HG03565 (cell line): ENCODE measurements around the gene TYR.
"Not testable (repeated sequence)": the region's sequence is repeated elsewhere in the genome, so short reads cannot be mapped to it uniquely, and the experiment has no call there.

Experiments
- ATAC-seq: cut with Tn5 transposase; IDR thresholded peaks from one replicate; pipeline ENCODE4 v1.9.1; 2021; ENCODE audit warnings: mild to moderate bottlenecking, moderate library complexity; ENCODE audit not compliant: unreplicated experiment

Gene TYR

DNA sequence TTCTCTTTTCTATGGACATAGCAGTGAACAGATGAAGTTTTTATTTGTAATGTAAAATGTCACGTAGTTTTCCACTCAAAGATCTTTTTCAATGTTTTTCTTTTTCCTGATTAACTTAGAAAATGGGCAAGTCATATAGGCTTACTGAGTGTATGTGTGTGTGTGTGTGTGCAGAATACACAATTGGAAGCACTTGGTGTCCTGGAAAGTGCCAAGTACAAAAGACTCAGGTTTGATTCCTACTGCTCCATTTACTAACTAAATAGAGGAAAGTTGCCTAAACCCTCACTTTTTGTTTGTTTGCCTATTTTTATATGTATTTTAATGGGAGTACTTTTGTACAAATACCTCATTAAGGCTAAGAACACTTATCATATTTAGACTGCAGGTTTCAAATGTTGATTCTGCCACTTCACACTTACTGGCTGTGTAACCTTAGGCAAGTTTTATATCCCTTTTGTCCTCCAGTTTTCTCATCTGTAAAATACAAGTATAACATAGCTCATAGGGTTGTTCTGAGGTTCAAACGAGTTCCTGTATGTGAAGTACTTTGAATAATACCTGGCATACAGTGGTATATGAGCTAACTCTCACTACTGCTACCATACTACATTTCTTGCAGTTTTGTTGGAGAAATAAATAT is 90.1 kb downstream of the TYR start:
- ATAC-seq, result no peak

DNA sequence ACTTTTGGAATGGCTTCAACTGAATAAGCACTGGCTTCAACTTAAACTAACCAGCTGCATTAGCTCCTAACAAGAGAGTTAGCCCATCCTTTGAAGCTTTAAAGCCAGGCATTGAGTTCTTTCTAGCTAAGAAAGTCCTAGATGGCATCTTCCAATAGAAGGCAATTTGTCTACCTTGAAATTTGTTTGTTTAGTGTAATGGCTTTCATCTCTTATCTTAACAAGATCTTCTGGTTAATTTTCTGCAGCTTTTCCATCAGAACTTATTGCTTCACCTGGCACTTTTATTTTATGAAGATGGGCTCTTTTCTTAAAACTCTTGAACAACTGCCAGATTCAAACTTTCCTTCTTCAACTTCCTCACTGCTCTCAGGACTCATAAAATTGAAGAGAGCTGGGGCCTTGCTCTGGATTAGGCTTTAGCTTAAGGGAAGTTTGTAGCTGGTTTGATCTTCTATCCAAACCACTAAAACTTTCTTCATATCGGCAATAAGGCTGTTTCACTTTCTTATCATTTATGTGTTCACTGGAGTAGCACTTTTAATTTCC is 94.9 kb downstream of the TYR start:
- ATAC-seq, result not testable (repeated sequence)

DNA sequence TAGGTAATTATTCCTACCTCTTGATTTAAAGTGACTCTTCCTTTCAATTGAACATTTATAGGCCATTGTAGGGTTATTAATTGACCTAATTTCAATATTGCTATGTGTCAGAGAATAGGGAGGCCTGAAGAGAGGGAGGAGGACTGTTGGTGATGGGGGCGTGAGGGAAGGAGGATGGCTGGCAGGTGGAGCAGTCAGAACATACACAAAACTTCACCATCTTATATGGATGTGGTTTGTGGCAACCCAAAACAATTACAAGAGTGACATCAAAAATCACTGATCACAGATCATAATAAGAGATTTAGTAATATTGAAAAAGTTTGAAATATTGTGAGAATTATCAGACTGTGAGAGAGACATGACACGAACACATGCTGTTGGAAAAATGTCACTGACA is 95.5 kb downstream of the TYR start:
- ATAC-seq, result not testable (repeated sequence)

DNA sequence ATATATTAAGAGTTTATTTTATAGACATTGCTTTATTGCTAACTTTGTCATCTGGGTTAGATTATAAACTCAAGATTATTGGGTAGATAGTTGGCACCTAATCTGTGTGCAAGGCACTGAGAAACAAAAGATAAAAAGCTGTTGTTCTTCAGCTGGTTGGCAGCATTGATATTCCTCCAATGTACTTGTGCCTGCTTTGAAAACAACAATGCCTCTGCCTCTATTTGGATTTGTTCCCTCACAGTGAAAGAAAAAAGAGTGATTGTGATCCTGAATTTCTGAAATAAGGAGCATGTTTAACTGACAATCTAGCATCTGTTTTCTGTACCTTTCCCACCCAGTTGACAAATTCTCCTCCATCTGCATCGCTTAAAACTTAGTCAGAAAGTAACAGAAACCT is 98.3 kb downstream of the TYR start:
- no peak for ATAC-seq

DNA sequence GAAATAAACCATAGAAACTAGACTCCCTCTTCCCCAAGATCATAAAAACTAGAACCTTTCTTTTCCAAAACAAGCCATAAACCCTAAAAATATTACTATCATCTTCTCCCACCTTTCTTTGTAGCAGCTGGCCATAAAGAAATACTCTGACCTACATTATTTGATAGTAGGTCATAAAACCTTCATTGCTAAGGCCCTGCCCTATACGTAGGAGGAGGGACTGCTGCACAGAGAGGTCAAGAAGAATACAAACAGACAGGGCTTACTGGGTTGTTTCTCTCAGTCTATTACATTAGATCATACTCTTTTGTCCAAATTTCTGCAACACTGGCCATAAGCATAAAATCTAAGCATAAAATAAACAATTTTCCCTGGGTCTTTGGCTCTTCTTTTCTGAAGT is 101.5 kb downstream of the TYR start:
- no peak for ATAC-seq

DNA sequence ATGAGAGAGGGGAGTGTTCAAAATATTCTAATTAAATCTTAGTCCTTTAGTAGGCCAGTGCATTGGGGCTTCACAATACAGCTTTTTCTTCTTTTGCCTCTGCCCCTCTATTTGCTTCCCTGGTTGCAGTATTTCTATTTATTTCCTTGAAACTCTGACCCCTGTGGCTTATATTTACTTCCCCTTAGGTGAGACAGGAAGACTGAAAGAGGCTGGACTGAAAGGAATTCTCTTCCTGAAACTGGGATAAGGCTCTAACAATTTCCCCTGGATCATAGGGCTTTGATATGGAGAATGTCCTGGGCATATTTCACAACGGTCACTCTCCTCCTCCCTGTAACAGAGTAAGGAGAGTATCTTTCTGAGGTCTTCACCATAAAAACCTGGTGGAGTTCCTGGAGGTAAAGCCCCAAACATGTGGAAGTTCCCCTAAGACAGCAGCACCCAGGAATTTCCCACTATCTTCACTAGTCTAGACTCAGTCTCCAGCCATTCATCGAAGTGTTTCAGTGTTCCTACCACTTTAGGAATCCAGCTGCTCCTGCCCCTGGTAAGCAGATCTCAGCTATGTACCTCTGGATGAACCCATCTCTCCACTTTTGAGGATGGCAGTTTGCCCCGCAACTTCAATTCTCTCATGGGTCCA is 103.5 kb downstream of the TYR start:
- not testable (repeated sequence) for ATAC-seq

DNA sequence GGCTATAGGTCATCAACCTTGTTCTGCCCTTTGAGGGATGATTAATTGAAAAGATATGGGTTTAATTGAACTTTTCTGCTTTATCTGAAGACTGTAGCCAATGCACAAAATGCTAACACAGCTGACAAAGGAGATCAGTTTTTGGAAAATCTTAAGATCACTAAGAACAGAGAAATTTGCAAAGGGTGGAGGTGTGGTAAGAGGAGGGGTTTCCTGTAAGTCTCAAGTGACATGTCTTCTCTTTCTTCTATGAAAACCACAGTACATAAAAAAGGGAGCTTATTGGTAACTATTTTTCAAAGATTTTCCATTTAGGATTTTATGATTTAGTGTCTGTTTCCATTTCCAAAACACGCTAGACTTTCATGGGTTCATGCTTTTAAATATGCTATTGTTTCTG is 108.9 kb downstream of the TYR start:
- ATAC-seq, result not testable (repeated sequence)

DNA sequence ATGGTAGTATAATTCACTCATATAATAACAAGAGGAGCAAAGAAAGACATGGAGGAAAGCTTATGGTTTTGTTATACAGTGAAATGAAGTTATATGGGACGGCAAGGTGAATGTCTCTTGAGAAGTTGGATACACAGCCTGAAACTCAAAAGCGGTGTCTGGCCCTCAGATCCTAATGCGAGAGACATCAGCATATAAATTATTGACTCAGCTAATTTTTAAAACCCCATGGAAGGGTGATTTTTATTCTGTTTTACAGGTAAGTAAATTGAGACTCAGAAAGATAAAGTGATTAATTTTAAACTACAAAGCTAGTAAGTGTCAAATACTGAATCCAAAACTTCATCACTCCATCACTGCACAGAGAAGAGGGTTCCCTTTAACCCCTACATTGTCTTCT is 110.3 kb downstream of the TYR start:
- not testable (repeated sequence) for ATAC-seq

DNA sequence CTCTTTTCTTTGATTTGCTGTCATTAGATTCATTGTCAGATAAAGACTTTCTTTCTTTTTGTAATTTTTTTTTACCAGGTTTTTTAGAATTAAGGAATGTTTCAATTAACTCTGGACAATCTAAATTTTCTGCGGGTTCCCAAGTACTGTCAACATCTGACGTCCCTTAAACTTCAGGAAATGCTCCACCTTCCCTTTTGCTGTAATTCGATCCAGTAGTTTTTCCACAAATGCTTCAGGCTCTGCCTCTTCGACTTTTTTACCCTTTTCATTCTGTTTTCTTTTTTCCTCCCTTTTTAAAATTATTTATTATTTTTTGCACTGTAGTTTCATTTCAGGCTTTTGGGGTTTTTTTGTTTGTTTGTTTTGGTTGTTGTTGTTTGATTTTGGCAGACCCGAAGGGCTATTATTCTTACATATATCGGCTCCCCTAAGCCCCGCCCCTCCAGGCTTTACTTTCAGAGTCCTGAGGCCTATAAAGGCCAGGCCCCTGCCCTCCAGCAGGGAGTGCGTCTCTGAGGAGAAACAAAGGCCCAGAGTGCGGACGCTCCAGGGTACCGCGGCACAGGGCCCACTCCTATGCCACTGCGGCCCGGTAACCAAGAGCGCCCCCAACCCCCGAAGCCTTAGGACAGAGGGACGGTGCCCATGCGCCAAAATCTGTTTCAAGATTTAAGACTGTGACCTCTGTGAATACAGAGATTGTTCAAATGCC is 116.4 kb downstream of the TYR start:
- no peak for ATAC-seq

DNA sequence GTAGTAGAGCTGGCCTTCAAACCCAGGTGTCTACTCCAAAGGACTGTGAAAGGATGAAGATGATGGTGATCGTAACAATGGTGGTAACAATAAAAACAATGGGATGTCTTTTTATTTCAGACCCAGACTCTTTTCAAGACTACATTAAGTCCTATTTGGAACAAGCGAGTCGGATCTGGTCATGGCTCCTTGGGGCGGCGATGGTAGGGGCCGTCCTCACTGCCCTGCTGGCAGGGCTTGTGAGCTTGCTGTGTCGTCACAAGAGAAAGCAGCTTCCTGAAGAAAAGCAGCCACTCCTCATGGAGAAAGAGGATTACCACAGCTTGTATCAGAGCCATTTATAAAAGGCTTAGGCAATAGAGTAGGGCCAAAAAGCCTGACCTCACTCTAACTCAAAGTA is 117.3 kb downstream of the TYR start:
- not testable (repeated sequence) for ATAC-seq

DNA sequence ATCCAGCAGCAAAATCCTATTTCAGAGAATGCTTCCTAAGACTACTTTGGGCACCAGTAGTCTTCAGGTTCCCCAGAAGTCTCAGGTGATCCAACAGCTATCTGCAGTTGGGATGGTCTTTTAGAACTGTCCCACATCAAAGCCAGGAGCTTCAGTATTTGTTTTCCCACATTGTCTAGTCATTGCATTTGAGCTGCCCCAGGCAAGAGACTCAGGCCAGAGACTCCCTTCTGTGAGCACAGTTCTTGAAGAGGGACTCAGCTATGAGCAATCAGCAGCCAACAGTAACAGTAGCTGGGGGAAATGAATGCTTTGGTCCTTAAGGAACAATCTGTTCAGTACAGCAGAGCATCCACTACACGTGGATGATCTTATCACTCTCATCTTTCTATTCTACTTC is 125.4 kb downstream of the TYR start:
- not testable (repeated sequence) for ATAC-seq

DNA sequence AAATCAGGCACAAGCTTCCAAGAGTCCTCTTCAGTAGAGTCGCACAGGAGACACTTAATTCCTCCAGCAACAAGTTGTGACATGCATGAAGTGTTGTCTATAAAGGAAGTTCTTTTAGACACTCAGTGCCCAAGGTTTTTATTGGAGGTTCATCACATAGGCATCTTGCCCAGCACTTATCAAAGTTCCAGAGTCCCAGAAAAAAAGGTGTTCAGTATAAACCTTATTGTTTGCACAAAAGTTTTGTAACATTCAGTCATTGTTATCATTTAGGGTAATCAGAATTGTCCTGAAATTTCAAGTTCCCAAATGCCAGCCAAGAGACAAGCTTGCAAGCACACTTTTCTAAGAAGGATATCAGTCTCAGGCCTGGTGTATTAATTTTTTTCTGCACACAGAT is 130.6 kb downstream of the TYR start:
- not testable (repeated sequence) for ATAC-seq

DNA sequence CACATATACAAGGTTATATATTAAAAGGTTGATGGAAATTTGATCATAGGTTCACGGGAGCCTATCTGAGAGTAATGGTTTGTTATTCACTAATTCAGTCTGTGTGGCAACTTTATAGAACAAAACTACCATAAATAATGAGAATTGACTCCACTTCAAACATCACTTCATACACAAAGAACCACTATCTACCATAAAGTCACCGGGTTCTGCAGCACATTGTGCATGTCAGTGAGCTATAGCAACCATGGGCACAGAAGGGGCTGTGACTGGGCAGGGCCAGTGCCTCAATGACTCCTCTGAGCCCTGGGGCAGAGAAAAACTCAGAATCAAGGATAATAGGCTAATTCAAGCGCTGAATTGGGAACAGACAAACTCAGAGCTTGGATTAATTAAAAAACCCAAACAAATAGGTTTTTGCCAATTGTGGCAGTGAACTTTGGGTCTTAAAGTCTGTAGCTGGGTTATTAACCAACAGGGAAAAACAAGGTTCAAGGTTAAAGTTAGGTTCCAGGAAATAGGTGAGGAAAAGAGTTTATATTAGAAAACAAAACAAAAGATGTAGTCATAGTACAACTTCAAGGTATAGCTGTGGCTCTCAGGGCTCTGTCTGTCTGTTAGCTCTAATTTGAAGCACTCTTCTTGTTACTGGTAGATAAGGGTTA is 131.8 kb downstream of the TYR start:
- not testable (repeated sequence) for ATAC-seq

DNA sequence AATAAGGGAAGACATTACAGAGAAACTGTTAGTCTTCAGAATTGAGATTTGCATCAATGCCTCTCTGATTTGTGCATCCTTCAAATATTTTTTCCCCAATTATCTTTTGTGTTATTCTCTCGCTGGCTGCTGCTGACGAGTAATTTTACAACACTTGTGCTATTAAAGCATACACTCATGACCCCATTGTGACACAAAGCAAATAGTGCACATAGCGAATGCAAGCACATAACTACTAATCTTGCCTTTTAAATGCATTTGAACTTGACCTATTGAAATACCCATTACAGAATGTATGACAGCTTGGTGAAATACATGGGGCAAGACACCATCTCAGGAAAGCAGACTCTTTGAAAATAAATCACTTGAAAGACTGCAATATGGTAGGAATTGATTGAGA is 132.9 kb downstream of the TYR start:
- ATAC-seq, result not testable (repeated sequence)

DNA sequence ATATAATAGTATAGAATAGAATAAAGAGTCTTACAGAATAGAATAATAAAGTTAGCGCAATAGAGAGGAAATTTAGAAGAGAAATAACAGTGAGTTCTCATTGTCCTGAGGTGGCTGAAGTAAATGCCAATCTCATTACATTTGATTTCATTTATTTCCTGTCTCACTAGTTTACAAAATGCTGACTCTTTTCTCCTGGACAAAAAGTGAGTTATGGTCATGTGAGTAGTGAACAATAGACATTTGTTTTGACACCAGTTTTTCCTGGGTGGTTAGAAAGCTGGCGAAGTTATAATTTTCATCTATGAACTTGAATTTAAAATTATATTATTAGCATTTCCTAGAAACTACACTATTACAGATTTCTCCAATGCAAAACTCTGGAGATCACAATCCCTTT is 143.7 kb downstream of the TYR start:
- no peak for ATAC-seq

DNA sequence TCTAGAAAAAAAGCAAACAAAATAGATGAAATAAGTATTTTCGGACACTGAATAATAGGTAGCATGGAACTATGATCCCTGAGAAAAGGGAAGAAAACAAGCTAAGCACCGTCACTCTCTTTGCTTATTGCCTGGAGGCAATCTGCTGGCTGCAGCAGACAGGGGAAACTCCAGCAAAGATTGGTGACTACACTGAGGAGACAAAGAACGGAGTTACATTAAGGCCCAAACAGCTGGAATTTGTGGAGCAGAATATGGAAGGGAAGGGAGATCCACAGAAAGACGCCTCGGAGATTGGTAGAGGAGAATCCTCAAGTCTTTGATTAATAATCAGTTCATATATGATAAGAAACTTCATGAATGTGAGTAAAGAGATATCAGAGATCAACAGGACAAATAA is 150.2 kb downstream of the TYR start:
- ATAC-seq, result no peak

DNA sequence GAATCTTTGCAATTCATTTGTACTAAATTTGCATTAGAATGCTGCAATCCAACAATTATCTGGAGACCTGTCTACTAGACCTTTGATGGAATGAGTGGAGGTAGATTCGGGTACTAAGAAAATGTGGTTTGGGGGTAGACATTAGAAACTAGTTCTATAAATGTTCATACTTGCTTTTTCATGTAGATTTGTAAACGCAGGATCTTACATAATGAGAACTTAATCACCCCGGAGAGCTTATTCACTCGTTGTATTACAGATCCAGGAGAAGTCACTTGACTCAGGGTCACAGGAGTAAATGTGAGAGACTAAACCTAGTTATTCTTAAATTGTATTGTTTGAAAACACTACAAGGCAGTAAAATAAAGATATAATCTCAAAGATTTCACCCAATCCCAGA is 154.3 kb downstream of the TYR start:
- not testable (repeated sequence) for ATAC-seq

DNA sequence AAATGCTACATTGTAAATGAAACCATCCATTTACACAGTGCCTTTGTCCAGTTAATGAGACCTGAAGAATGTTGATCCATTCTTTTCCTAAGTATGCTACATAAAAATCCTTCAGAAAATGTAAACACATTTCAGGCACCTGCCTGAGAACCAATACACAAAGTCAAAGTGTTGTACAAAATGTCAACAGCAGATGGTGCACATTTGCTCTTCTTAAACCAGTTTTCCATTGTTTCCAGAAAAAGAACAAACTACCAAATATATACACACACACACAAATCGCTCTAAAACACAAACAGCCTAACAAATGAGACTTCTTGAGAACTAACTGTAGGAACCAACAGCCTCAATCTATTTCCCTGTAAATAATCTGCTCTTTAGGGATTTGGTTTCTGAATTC is 156.0 kb downstream of the TYR start:
- not testable (repeated sequence) for ATAC-seq

DNA sequence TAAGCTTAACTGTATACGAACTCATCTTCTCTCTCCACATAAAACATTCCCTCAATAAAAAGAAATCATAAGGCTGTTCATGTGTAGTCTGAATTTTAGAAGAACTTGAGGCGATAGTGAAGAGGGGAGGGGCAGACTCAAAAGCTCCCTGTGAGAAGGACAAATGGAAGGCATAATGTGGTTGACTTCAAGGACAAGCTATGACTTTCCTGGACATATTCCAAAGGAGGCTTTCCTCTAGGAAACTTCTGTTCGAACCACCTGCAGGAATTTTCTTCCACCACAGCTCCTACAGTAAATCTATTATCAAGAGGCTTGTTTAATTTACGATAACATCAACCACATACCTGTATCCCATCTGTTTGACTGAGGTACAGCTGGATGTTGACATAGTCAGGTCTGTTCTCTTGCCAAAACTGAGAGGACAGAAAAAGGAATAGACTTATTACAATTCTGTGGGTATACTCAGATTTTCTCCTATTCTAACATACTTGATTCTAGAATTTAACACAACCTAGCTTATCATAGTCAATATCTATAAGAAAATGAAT is 159.5 kb downstream of the TYR start:
- not testable (repeated sequence) for ATAC-seq

DNA sequence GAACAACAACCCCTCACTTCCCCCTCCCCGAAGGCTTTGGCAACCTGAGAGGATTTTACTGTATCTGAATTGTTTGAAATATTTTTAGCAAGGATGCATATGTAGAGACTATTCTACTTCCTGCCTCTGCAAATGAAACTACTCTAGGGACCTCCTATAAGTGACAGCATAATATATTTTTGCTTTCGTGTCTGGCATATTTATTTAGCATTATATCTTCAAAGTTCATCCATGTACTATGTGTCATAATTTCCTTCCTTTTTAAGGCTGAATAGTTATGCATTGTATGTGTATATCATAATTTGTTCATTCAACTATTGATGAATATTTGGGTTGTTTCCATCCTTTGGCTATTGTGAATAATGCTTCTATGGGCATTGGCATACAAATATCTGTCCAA is 160.4 kb downstream of the TYR start:
- ATAC-seq, result not testable (repeated sequence)

DNA sequence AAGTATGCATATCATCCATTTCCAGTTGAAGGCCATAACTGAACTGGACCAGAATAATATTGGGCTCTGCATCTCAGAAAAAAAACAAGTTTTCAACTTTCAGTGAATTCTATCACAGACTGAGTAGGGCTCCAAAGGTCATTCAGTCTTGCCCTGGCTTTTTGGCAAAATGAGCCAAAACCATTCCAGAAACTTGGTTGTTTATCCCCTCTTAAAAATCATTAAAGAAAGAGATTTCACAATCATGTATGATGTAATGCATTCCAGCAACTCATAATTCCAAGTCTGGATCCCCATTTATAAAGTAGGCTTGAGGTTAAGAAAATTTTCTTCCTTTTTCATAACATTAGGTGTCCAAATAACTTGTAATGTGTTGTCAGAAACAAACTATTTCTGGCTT is 162.8 kb downstream of the TYR start:
- ATAC-seq, result not testable (repeated sequence)
